Measurements from ENCODE around the gene CORO2B.

CORO2B gene

GRCh38 chr15:68608206-68608843 lies 29.5 kb downstream of the CORO2B start:
- DNase-seq (ENCODE audit: low spot score) = no peak

- DNase-seq (ENCODE audit: low spot score) = no peak
These were observed 30.0 kb downstream of the CORO2B start for GRCh38 chr15:68608844-68609232.

- DNase-seq (ENCODE audit: low spot score) = no peak
These were observed 30.8 kb downstream of the CORO2B start for GRCh38 chr15:68609629-68610028.

GRCh38 chr15:68610825-68611224 lies 32.0 kb downstream of the CORO2B start:
- no peak for DNase-seq (ENCODE audit: low spot score)

GRCh38 chr15:68612503-68612902 lies 33.7 kb downstream of the CORO2B start:
- no peak for DNase-seq (ENCODE audit: low spot score)

GRCh38 chr15:68612979-68613740 lies 34.4 kb downstream of the CORO2B start:
- no peak for DNase-seq (ENCODE audit: low spot score)

GRCh38 chr15:68614286-68615035 lies 35.7 kb downstream of the CORO2B start:
- no peak for DNase-seq (ENCODE audit: low spot score)

GRCh38 chr15:68615301-68615700 lies 36.5 kb downstream of the CORO2B start:
- no peak for DNase-seq (ENCODE audit: low spot score)

- DNase-seq (ENCODE audit: low spot score) = no peak
These were observed 37.0 kb downstream of the CORO2B start for GRCh38 chr15:68615811-68616210.

- DNase-seq (ENCODE audit: low spot score) = no peak
These were observed 37.6 kb downstream of the CORO2B start for GRCh38 chr15:68616397-68616796.

GRCh38 chr15:68617001-68617400 lies 38.2 kb downstream of the CORO2B start:
- DNase-seq (ENCODE audit: low spot score) = no peak

GRCh38 chr15:68617777-68618176 lies 39.0 kb downstream of the CORO2B start:
- DNase-seq (ENCODE audit: low spot score) = no peak

- no peak for DNase-seq (ENCODE audit: low spot score)
These were observed 39.6 kb downstream of the CORO2B start for GRCh38 chr15:68618394-68618793.

- no peak for DNase-seq (ENCODE audit: low spot score)
These were observed 40.3 kb downstream of the CORO2B start for GRCh38 chr15:68618908-68619698.

GRCh38 chr15:68620721-68621527 lies 42.1 kb downstream of the CORO2B start:
- DNase-seq (ENCODE audit: low spot score) = no peak

- no peak for DNase-seq (ENCODE audit: low spot score)
These were observed 42.7 kb downstream of the CORO2B start for GRCh38 chr15:68621535-68621934.

- no peak for DNase-seq (ENCODE audit: low spot score)
These were observed 44.6 kb downstream of the CORO2B start for GRCh38 chr15:68623301-68623892.

GRCh38 chr15:68625853-68626252 lies 47.1 kb downstream of the CORO2B start:
- no peak for DNase-seq (ENCODE audit: low spot score)

GRCh38 chr15:68626283-68626682 lies 47.5 kb downstream of the CORO2B start:
- DNase-seq (ENCODE audit: low spot score) = no peak

GRCh38 chr15:68626739-68627138 lies 47.9 kb downstream of the CORO2B start:
- DNase-seq (ENCODE audit: low spot score) = no peak

GRCh38 chr15:68627476-68627875 lies 48.7 kb downstream of the CORO2B start:
- no peak for DNase-seq (ENCODE audit: low spot score)

Data from activated CD4-positive, alpha-beta T cell treated with anti-CD3 and anti-CD28 coated beads, Interleukin-2, Interleukin-4, amounts not matched to agents 100 ng/mL and 50 ng/mL, durations not matched to agents 16 hours and 8 hours (primary cell).